Measurements from ENCODE around the gene HES3.

Gene HES3

DNA sequence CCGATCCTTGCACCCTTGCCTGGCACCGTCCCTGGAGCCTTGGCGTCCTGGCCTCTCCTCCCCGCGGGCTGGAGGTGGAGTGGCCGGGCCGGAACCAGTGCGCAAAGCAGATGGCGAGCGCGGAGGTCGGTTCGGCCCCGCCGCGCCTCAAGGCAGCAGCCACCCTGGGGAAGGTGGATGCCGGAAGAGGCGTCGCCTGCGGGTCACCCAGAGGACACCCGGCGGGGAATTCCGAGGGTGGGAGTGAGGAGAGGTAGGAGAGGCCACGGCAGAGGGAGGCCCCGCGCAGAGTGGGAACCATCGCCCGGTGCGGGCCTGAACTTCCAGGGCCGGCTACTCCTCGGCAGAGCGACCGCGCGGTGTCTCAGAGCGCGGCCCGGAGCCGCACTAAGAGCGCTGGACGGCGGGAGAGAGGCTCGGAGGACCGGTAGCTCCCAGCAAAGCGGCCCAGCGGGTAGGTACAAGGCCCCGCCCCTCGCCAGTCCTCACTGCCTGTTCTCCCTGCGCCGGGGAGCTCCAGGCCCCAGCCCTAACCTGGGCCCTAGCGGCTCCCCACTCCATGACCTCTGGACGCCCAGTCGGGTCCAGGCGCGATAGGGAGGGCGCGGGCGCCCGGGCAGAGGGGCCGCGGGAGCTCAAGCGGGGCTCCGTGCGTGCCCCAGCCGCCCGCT is 38.0 kb upstream of the HES3 start, which contains the start of gene RNF207:
Gene RNF207 (plus strand): TSS at position 271 of the 671 bp plus-strand sequence. CDS start 417 bp downstream, outside the sequence.
- TF ChIP-seq, protein P1, sequence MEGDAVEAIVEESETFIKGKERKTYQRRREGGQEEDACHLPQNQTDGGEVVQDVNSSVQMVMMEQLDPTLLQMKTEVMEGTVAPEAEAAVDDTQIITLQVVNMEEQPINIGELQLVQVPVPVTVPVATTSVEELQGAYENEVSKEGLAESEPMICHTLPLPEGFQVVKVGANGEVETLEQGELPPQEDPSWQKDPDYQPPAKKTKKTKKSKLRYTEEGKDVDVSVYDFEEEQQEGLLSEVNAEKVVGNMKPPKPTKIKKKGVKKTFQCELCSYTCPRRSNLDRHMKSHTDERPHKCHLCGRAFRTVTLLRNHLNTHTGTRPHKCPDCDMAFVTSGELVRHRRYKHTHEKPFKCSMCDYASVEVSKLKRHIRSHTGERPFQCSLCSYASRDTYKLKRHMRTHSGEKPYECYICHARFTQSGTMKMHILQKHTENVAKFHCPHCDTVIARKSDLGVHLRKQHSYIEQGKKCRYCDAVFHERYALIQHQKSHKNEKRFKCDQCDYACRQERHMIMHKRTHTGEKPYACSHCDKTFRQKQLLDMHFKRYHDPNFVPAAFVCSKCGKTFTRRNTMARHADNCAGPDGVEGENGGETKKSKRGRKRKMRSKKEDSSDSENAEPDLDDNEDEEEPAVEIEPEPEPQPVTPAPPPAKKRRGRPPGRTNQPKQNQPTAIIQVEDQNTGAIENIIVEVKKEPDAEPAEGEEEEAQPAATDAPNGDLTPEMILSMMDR (conservative IDR thresholded peaks at IDR 0.05), result no peak
- TF ChIP-seq ZFX (IDR thresholded peaks at IDR 0.05), result peak; percentile 92
- peak within 1 kb of the TSS; percentile 84 for H3K27ac ChIP-seq

DNA sequence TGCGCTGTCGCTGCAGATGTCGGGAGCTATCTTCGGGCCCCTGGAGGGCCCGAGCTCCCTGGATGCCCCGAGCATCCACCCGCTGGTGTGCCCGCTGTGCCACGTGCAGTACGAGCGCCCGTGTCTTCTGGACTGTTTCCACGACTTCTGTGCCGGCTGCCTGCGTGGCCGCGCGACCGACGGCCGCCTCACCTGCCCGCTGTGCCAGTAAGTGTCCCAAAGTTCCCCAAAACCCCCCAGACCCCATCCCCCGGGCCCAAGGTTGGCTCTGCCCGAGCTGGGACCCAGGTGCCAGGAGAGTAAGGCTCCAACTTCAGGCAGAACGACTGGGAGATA is 37.5 kb upstream of the HES3 start:
- peak overlapping the region; percentile 84 for H3K27ac ChIP-seq
- TF ChIP-seq ZFX (IDR thresholded peaks at IDR 0.05), result no peak
- TF ChIP-seq, protein P1 (conservative IDR thresholded peaks at IDR 0.05), result no peak

DNA sequence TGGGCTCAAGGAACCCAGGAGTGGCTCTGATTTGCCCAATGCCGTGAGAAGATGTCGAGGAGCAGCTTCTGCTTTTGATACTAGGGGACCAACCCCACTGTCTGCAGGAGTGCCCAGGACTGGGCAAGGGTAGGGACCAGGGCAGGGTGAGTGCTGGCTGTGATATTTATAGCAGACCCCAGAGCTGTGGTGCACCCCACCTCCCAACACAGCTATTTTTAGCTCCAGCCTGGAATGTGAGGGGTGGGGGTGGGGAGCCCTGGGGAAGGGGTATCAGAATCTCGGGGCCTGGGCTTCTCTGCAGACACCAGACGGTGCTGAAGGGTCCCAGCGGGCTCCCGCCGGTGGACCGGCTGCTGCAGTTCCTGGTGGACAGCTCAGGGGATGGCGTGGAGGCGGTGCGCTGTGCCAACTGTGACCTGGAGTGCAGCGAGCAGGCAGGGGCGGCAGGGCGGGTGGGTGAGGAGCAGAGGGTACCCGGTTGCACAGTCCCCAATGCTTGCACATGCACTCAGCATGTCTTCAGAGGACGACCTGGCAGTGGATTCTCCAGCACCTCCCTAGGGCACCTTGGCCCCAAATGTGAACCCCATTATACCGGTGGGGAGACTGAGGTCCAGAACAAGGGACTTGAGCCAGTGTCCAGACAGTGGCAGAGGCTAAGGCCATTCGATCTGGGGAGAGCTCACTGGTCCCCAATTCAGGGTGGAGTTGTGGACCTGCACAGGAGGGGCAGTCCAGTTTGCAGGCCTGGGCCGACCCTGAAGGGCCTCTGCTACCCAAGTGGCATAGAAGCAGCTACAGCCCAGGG is 36.7 kb upstream of the HES3 start:
- H3K27ac ChIP-seq, result peak overlapping the region; percentile 84
- TF ChIP-seq, protein P1 (conservative IDR thresholded peaks at IDR 0.05), result no peak
- no peak for TF ChIP-seq ZFX (IDR thresholded peaks at IDR 0.05)

DNA sequence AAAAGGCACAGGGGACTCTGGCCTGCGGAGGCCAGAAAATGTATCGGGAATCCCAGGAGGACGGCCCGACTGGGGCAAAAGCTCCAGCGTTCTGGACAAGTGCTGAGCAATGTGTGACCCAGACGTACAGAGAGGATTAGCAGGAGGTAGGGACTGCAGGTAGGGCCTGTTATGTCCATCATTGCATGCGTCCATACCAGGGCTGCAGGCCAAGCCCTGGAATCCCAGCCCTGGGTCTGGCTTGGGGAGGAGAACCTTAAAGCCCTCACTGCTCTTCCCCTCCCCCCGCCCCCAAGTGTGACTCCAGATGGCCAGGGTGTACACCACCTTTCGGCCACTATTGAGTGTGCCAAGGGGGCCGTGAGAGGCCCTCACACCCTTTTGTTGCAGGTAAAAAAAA is 36.1 kb upstream of the HES3 start:
- TF ChIP-seq, protein P1 (conservative IDR thresholded peaks at IDR 0.05), result no peak
- no peak for TF ChIP-seq ZFX (IDR thresholded peaks at IDR 0.05)
- no peak overlapping the region for H3K27ac ChIP-seq

DNA sequence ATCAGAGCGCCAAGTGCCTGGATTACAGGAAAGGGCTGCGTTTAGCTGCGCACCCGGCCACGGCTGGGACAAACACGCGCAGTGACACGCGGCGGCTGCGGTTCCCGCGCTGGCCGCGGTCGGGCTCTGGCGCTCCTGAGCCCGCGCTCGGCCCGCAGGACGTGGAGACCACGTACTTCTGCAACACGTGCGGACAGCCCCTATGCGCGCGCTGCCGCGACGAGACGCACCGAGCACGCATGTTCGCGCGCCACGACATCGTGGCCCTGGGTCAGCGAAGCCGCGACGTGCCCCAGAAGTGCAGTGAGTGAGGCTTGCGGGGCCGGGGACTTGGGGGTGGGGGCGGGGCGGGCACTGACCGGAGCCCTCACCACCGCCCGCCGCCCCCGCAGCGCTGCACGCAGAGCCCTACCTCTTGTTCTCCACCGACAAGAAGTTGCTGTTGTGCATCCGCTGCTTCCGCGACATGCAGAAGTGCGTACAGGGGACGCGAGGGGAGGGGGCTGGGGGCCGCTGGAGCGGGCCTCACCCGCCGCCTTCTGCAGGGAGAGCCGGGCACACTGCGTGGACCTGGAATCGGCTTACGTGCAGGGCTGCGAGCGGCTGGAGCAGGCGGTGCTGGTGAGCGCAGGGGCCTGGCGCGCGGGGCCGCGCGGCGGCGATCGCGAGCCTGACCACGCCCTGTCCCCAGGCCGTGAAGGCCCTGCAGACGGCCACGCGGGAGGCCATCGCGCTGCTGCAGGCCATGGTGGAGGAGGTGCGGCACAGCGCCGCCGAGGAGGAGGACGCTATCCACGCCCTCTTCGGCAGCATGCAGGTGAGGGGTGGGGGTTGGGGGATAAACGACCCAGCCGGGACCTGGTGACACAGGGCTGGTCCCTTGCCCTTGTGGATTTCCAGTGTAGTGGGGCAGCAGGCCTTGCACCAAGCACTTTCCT is 35.0 kb upstream of the HES3 start:
- TF ChIP-seq ZFX (IDR thresholded peaks at IDR 0.05), result no peak
- TF ChIP-seq, protein P1 (conservative IDR thresholded peaks at IDR 0.05), result no peak
- H3K27ac ChIP-seq, result no peak overlapping the region

DNA sequence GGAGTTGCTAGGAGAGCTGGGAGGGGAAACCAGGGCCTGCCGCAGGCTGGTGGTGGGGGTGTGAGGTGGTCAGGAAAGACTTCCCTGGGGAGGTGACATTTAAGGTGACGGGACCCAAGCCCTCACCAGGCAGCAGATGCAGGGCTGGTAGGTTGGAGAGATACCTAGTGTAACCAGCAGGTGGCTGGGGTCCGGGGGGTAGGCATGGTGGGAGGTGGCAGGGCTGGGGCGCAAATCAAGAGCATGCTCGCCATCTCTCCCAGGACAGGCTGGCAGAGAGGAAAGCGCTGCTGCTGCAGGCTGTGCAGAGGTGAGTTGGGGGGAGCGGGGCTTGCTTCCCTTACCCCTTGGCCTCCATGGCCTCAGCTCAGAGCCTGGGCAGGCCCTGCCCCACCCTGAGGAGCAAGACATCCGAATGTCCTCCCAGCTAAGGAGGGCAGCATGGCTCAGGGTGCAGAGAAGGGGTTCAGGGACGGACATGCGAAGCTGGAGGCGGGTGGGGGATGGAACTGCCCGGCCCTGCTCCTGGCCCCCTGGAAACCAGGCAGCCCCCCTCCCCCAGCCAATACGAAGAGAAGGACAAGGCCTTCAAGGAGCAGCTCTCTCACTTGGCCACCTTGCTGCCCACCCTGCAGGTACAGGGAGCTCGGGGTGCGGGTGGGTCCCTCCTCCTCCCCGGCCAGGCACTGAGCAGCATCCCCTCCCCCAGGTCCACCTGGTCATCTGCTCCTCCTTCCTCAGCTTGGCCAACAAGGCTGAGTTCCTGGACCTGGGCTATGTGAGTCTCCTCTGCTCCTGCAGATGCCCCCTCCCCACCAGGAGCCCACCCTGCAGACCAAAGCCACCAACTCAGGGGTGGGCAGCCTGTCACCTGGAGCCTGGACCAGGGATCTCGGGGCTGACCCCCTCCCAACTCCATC is 34.1 kb upstream of the HES3 start:
- no peak for TF ChIP-seq ZFX (IDR thresholded peaks at IDR 0.05)
- TF ChIP-seq, protein P1 (conservative IDR thresholded peaks at IDR 0.05), result no peak
- no peak overlapping the region for H3K27ac ChIP-seq

All from C4-2B (cell line).